ENCODE measurements around the gene MAGEA6.

MAGEA6 gene

DNA sequence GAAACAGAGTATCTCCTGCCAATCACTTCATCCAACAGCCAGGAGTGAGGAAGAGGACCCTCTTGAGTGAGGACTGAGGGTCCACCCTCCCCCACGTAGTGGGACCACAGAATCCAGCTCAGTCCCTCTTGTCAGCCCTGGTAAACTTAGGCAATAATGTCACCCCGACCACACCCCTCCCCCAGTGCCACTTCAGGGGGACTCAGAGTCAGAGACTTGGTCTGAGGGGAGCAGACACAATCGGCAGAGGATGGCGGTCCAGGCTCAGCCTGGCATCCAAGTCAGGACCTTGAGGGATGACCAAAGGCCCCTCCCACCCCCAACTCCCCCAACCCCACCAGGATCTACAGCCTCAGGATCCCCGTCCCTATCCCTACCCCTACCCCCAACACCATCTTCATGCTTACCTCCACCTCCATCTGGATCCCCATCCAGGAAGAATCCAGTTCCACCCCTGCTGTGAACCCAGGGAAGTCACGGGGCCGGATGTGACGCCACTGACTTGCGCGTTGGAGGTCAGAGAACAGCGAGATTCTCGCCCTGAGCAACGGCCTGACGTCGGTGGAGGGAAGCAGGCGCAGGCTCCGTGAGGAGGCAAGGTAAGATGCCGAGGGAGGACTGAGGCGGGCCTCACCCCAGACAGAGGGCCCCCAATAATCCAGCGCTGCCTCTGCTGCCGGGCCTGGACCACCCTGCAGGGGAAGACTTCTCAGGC is 36.1 kb downstream of the MAGEA6 start, which contains the start of the genes CSAG1 and MAGEA12:
Gene CSAG1 (minus strand): TSS at position 461 of the 715 bp plus-strand sequence. CDS start 1,261 bp downstream, outside the sequence.
Gene MAGEA12 (plus strand): TSS at position 497 of the 715 bp plus-strand sequence. CDS start 2,405 bp downstream, outside the sequence.
- no peak for DNase-seq

DNA sequence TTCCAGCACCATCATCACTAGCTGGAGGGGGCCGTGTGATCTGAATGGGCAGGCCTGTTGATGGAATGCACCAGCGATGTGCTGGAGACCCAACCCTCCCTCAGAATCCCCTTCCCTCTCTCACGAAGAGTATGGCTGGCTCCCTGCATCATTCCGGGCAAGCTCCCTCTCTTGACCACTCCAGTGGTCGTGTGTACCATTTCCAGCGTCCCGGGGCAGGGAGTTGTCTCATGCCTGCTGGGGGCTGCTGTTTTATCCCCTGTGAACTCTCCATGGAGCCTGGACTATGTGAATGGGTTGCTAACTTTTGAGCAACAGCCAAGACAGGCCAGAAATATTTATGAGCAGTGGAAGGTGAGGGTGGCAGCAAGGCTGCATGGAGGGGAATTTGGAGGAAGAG is 44.1 kb downstream of the MAGEA6 start:
- DNase-seq: no peak

Data from activated CD4-positive, CD25-positive, alpha-beta regulatory T cell (primary cell).